Activated naive CD8-positive, alpha-beta T cell treated with anti-CD3 and anti-CD28 coated beads for 36 hours (primary cell): ENCODE results near the gene HHEX. TPM values are rescaled to one million over a fixed set of nuclear protein-coding genes. Genes with fewer than 3 reads are reported as not detected.
A peak's percentile ranks its signal among the peaks of the same experiment; 100 is the strongest.

Experiments used
- DNase-seq: peaks from one replicate; pipeline ENCODE4 v3.0.0; 2021
- H3K27ac Mint-ChIP-seq: one replicate; pipeline ENCODE4 v1.8.0; 2022; ENCODE audit warnings: mild to moderate bottlenecking, moderate library complexity, mixed read lengths
- H3K27me3 Mint-ChIP-seq: one replicate; pipeline ENCODE4 v1.8.0; 2022; ENCODE audit warnings: mild to moderate bottlenecking, mixed read lengths
- H3K36me3 Mint-ChIP-seq: one replicate; pipeline ENCODE4 v1.8.0; 2021; ENCODE audit warnings: mild to moderate bottlenecking, mixed read lengths
- H3K4me1 Mint-ChIP-seq: one replicate; pipeline ENCODE4 v1.8.0; 2021; ENCODE audit warnings: mixed read lengths
- H3K4me3 Mint-ChIP-seq: one replicate; pipeline ENCODE4 v1.8.0; 2022; ENCODE audit warnings: mild to moderate bottlenecking, moderate library complexity, mixed read lengths
- H3K9me3 Mint-ChIP-seq: one replicate; pipeline ENCODE4 v1.8.0; 2022; ENCODE audit warnings: mixed read lengths
- total RNA-seq, 2 experiments: library from RNA; stranded (reverse); gene quantifications; one replicate each; pipeline ENCODE4 v1.2.3, GENCODE V29; 2021

HHEX gene
- total RNA-seq, 2 experiments from 2014 or later = 0.38 to 0.56 TPM

DNA sequence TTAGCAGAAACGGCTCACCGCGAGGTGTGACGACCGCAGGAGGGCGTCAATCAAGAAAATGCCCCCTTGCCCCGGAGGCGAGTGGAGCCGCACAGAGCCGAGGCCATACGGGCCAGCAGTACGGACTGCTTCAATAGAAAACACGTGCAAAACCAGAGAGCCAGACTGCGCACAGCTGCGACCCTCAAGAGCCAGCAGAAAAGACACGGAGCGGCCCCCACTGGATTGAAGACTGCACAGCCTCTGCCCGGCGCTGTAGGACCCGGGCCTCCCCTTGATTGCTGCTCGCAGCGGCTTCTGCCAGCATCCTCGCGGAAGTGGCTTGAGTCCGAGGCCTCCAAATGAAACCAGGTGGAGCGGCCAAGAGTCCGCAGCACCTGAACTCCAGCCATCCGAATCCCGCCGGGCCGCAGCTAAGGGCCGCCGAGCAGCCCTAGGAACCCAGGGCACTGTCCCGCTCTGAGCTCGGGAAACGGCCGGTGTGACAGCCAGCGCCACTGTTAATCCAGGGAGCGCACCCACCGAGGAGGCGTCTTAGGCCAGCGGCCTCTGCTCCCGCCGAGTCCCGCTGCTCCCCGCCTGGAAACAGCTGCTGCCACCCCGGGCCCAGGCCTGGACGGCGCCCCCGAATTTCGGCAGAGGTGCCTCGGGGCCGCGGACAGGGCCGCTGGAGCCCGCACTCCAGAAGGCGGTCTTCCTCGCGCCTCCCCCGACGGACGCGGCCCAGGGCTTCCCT lies 660 bp upstream of the HHEX start:
- Mint-ChIP-seq H3K9me3 (peaks cover 5% of the 10 kb centered on the region), H3K36me3 (no peaks in the 10 kb centered on the region), H3K27me3 (peaks cover 76% of the 10 kb centered on the region), H3K4me1 (peaks cover 20% of the 10 kb centered on the region), H3K4me3 (peak overlapping the region; percentile 32), H3K27ac (no peak overlapping the region)
- DNase-seq = no peak

DNA sequence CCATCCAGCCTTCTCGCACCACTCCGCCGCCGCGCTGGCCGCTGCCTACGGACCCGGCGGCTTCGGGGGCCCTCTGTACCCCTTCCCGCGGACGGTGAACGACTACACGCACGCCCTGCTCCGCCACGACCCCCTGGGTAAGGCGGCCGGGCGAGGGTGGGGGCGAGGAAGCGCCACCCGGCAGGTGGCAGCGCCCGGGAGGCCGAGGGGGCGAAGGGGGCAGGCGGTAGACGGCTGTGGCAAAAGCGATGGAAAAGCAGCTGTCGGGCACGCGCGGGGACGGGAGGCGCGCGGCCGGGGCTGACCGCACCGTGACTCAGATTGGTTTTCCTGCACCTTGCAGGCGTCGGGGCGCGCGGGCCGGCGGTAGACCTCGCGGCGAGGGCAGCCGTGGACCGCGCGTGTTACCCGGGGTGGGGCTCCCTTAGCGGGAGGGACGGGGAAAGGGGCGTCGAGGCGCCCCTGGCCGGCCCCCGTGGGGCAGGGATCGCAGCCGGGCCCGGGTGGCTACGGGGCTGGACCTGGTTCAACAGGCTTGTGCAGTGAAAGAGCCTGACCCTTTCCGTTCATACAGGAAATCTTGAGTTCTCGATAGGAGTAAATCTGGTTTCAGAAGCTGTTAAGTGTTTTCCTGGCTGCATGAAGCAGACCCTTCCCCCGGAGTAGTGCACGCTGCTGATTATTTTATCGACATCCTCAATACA lies 608 bp downstream of the HHEX start:
- Mint-ChIP-seq H3K36me3 (no peaks in the 10 kb centered on the region), H3K9me3 (peaks cover 5% of the 10 kb centered on the region), H3K4me3 (peak overlapping the region; percentile 55), H3K27me3 (peaks cover 78% of the 10 kb centered on the region), H3K27ac (no peak overlapping the region), H3K4me1 (peaks cover 20% of the 10 kb centered on the region)
- peak; percentile 74 for DNase-seq

DNA sequence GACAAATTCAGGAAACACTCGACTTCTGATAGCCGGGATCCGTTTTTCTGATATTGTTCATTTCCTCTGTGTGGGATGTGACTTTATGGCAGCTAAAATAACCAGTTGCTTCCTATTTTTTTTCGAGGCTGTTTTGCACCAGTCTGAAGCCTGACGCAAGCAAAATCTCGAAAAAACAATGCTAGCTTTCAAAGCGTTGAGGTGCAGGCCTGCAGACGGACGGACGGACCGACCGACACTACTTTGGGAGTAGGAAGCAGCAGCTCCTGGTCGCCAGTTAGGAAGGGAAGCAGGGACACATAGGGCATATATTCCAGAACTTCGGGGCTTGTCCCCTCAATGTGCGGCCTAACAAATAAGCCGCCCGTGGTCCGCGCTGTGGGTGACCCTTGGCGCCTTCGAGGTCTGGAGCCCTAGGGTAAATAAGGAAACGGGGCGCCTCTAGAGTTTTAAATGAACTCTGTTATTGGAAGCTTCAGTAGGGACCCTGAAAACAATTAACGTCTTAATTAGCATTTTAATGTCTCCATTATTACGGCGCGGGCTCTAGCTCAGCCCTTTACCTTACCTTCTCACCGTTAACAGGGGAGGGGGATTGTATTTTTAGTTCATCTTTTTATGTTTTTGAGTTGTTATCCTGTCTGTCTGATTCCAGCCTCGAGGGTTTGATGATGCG lies 1.3 kb downstream of the HHEX start:
- Mint-ChIP-seq H3K27ac (peak overlapping the region; percentile 25), H3K36me3 (no peaks in the 10 kb centered on the region), H3K4me1 (peaks cover 20% of the 10 kb centered on the region), H3K27me3 (peaks cover 77% of the 10 kb centered on the region), H3K4me3 (peak overlapping the region; percentile 38), H3K9me3 (peaks cover 2% of the 10 kb centered on the region)
- DNase-seq = no peak

DNA sequence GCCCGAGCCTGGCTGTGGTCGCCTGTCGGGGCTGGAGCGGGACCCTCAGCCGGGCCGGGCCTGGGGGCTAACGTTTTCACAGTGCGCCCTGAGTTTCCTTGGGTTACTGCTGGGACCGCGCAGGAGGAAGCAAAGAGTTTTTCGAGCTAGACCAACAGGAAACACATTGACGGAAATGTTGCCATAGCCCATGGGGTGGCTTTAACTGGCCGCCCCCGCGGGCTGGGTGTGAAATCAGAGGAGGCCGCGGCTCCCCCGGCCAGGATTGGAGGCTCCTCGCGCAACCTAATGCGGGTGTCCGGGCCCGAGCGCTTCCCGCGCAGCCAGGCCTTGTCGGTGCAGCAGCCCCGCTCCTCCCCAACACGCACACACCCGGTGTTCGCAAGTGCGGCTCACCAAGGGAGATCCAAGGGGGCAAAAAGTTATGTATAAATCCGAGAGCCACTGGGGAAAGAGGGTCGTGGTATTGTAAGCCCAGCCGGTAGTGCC lies 1.9 kb downstream of the HHEX start:
- Mint-ChIP-seq H3K27me3 (peaks cover 78% of the 10 kb centered on the region), H3K4me1 (peaks cover 20% of the 10 kb centered on the region), H3K36me3 (no peaks in the 10 kb centered on the region), H3K9me3 (peaks cover 2% of the 10 kb centered on the region), H3K4me3 (no peak overlapping the region), H3K27ac (peak overlapping the region; percentile 25)
- DNase-seq = peak; percentile 21

DNA sequence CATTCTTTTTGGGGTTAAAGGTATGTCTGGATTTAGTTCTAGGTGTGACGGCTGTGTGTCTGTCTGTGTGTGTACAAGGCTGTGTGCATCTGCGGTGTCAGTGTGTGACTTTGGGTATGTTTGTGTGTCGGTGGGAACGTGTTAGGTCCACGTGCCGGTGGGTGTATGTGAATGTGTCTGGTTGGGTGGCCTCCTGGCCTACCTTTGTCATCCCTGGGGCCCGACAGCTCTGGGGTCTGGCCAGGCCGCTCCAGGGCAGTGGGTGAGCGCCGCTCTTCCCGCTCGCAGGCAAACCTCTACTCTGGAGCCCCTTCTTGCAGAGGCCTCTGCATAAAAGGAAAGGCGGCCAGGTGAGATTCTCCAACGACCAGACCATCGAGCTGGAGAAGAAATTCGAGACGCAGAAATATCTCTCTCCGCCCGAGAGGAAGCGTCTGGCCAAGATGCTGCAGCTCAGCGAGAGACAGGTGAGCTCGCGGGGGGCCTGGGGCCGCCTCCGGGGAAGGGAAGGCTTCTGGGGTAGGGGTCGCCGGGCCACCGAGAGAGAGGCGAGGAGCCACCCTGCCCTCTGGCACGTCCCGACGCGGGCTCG lies 2.4 kb downstream of the HHEX start:
- Mint-ChIP-seq H3K27me3 (peaks cover 78% of the 10 kb centered on the region), H3K27ac (peak overlapping the region; percentile 5), H3K36me3 (no peaks in the 10 kb centered on the region), H3K4me3 (no peak overlapping the region), H3K9me3 (peaks cover 2% of the 10 kb centered on the region), H3K4me1 (peaks cover 20% of the 10 kb centered on the region)
- no peak for DNase-seq

DNA sequence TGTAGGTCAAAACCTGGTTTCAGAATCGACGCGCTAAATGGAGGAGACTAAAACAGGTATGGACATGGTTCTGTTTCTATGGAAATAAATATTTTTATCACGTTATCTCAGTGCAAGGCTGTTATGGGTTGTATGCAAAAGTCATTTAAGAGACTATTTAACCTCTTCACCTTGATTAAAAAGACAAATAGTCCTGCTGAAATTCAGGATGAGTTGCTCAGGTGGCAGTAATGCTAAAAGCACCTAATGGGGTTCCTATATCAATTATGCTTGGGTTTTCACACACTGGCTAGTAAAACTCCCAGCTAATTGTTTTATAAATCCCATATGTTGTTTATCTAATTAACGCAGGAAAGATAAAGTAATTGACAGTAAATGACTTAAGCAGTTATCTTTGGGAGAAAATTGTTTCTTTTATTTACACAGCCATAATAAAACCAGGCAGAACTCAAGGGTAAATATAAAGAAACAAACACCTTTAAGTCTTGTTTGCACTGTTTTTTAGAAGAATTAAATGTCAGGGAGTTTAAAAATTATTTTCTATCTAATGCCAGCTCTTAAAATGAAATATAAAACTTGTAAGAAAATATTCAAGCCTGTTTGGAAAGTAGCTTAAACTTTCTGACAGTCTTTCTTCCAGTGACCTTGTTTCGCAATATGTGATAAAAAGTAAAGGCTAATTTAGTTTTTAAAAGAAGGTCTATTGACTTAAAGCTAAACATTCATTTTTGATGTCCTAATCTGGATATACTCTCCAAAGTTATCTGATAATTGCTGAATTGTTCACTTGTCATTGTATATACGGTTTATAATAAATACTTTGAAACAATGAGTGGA lies 3.2 kb downstream of the HHEX start:
- H3K4me1 Mint-ChIP-seq = peaks cover 26% of the 10 kb centered on the region
- no peak for DNase-seq
- H3K9me3 Mint-ChIP-seq = peaks cover under 1% of the 10 kb centered on the region
- no peaks in the 10 kb centered on the region for H3K36me3 Mint-ChIP-seq
- H3K4me3 Mint-ChIP-seq = no peak overlapping the region
- H3K27ac Mint-ChIP-seq = no peak overlapping the region
- H3K27me3 Mint-ChIP-seq = peaks cover 78% of the 10 kb centered on the region

DNA sequence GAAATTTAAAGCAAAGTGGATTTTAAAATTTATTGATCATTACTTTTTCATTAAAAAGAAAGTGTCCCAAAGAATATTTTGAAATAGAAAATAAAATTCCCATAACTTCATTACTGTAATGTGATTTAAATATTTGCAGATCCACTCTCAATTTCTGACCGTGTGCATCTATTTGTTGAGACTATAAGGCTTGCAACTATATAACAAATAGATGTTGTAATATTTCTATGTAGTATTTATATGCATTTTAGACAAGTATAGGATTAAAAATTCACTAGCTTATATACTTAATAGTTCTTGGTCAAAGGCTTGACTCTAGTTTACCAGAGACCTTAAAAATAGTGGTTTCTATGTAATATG lies 3.8 kb downstream of the HHEX start:
- no peak overlapping the region for H3K4me3 Mint-ChIP-seq
- H3K27ac Mint-ChIP-seq = no peak overlapping the region

DNA sequence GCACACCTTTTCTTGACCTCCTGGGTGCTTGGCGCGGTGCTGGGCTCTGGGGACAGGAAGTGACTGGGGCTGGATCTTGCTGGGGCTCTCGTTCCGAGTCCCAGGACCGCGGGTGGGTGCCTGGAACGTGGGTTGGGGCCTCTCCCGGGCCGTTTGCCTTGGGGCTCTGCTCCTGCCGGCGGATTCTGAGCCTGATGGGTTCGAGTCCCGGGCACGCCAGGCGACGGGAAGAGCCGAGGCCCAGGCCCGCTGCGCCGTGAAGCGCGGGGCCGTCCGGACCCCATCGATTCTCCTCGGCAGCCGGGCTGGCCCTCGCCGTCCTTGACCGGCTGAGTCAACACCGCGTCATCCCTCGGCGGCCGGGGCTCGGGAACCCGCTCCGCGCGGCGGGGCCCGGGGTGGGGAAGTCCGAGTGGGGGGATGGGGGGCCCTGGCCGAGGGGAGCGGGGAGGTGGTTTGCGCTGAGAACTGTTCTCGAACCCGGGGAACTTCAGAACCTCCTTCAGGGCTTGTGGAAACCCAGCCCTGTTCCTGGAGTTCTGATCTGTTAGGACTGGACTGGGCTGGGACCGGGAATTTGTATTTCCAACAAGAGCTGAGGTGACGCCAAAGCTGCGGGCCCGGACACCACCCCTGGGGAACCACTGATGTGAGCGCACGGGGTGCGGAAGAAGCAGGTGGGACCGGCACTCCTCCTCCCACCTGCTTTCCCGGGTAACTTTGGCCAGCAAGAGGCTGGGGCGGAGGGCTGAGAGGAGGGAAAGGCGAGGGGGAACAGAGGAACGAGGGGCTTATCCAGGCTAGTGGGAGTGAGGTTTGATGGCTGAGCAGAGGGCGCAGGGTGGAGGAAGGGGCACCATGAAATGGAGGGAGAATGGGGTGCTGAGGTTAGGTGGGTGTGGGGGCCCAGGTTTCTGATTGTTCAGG lies 6.2 kb downstream of the HHEX start:
- Mint-ChIP-seq H3K27me3 (peaks cover 88% of the 10 kb centered on the region), H3K9me3 (no peaks in the 10 kb centered on the region), H3K27ac (no peak overlapping the region), H3K36me3 (no peaks in the 10 kb centered on the region), H3K4me1 (peaks cover 31% of the 10 kb centered on the region), H3K4me3 (no peak overlapping the region)
- DNase-seq = no peak

More for the DNA sequence above, 3.8 kb downstream of the HHEX start:
- peaks cover 78% of the 10 kb centered on the region for H3K27me3 Mint-ChIP-seq
- H3K9me3 Mint-ChIP-seq = no peaks in the 10 kb centered on the region
- peaks cover 29% of the 10 kb centered on the region for H3K4me1 Mint-ChIP-seq
- no peaks in the 10 kb centered on the region for H3K36me3 Mint-ChIP-seq
- DNase-seq = no peak

DNA sequence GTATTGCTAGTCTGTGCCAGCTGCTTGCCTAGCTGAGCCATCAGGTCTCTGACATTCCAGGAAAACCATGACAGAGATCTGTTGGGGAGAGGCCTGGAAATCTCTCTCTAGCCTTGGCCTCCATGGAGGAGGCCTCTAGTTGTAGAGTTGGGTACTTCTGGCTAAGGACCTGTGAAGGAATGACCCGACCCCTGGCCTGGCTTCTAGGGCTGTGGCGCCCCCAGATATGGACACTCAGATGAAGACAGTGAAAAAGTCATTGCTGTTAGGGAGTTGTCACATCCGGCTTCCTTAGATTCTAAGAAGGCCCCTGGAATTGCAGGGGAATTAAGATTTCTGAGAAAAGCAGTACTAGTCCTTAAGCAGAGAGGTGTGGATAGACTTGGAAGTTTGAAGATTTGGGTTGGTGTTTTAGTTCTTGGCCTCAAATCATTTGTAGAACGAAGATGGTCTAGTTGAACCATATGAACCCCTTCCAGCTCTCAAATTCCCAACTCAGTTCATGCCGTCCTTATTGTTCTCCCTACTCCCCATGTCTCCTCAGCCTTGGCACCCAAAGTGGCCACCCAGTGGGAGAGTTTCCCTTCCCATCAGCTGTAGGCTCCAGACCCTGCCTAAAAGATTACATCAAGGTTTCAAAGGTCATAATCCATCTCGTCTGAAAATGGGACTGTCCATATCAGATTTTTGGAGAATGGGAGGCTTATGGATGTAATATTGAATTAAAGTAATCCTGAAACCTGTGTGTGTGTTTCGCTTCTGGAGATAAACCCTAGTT lies 7.0 kb downstream of the HHEX start:
- DNase-seq = no peak
- no peak overlapping the region for H3K4me3 Mint-ChIP-seq
- peaks cover 88% of the 10 kb centered on the region for H3K27me3 Mint-ChIP-seq
- H3K9me3 Mint-ChIP-seq = no peaks in the 10 kb centered on the region
- H3K27ac Mint-ChIP-seq = no peak overlapping the region
- no peaks in the 10 kb centered on the region for H3K36me3 Mint-ChIP-seq
- H3K4me1 Mint-ChIP-seq = peaks cover 26% of the 10 kb centered on the region

DNA sequence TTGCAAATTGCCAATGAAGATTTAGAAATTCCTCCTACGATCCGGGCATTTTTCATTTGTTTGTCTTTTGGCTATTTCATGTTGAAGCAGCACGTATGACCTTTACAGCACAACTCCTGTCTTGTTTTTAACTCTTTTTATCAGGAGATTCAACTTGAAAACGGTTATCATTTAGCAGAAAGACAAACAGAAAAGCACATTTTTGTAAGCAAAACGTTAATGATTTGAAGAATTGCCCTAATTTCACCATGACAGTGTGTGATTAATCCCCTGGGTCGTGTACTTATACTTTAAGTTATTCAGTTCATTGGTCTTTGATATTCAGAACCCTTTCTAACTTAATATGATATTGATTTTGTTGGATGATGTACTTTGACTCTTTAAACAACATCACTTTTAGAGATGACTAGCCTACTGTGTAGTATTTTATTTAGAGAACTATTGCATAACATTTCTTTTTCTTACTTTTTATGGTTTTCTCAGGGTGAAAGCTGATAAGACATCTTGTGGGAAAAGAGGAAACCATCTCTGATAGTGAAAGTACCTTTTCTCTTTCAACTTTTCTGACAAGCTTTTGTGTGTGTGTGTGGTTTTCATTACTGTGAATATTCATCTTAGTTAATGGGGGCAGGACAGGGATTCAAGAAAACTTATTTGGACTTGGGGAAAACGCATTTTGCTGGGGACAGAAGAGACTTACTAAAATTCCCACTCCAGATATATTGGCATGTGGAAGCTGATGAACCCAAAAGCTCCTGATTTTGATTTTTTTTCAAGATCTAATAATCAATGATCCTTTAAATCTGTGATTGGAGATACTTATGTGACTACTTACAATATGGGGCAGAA lies 8.1 kb downstream of the HHEX start:
- peaks cover 27% of the 10 kb centered on the region for H3K4me1 Mint-ChIP-seq
- H3K4me3 Mint-ChIP-seq = peak overlapping the region; percentile 38
- no peak overlapping the region for H3K27ac Mint-ChIP-seq
- H3K36me3 Mint-ChIP-seq = no peaks in the 10 kb centered on the region
- peaks cover 88% of the 10 kb centered on the region for H3K27me3 Mint-ChIP-seq
- no peak for DNase-seq
- H3K9me3 Mint-ChIP-seq = no peaks in the 10 kb centered on the region

DNA sequence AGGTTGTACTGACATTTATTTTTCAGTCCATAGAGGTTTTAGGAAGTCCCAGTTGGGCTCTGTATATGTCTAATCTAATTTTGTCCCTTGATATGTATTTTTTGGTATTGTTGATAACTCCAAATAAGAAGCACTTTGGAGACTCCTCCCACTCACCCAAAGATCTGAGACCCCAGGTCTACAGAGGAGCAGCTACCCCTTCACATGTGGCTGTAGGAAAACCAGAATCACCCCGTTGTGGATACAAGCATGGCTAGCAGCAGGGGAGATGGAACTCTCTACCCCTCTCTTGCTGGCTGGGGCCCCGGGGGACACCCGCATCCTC lies 9.4 kb downstream of the HHEX start:
- no peaks in the 10 kb centered on the region for H3K9me3 Mint-ChIP-seq

DNA sequence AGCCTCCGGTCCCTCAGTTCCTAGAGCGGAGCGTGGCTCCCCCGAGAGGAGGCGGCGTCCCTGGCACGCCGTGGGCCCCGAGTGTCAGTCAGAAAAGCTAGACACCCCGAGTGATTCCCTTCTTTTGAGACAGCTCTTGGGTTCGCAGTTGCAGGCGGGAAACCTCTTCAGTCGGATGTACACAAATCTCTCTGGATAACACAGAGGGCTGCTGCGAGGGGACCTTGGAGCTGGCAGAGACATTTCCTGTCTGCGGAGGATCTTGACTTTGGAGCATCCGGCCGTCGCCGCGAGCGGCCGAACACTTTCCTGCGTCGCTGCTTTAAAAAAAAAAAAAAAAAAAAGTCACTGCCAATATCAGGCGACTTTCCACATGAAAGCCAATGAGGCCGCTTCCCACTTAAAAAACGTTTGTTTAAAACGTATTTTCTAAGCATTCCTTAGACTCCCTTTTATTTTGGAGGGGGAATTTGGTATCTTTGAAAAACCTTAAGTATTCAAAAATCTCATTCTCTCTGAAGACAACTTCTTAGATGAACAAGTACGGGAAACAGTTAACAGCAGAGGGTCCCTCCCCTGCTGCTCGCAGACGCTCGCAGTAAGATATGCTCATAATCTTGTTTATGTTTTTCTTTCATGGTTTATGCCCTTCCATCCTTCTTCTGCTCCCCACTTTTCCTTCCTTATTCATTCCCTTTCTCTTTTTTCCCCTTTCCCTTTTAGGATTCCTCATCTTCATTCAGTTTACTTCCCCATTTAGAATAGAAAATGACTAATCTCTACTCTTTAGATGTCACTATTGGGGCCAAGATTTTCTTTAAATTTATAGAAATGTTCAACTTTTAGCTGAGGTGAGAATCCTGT lies 10.0 kb downstream of the HHEX start:
- Mint-ChIP-seq H3K27ac (no peak overlapping the region), H3K36me3 (no peaks in the 10 kb centered on the region), H3K4me1 (peaks cover 27% of the 10 kb centered on the region), H3K9me3 (no peaks in the 10 kb centered on the region), H3K27me3 (peaks cover 89% of the 10 kb centered on the region), H3K4me3 (peak overlapping the region; percentile 74)
- DNase-seq = peak; percentile 47

More for the DNA sequence above, 9.4 kb downstream of the HHEX start:
- no peak for DNase-seq
- peaks cover 89% of the 10 kb centered on the region for H3K27me3 Mint-ChIP-seq
- no peak overlapping the region for H3K27ac Mint-ChIP-seq
- peaks cover 27% of the 10 kb centered on the region for H3K4me1 Mint-ChIP-seq
- peak overlapping the region; percentile 74 for H3K4me3 Mint-ChIP-seq
- no peaks in the 10 kb centered on the region for H3K36me3 Mint-ChIP-seq
